GM06990 (cell line): Measurements from ENCODE around the gene C16orf87.

Source experiments
- DNase-seq: peaks from one replicate; pipeline ENCODE4 v3.0.0-alpha.2; 2011; ENCODE audit not compliant: insufficient read length; ENCODE audit errors: extremely low read depth
- H3K27me3 ChIP-seq: replicated peaks from 2 replicates; pipeline ENCODE4 v1.6.0; 2011; ENCODE audit warnings: low read length; ENCODE audit not compliant: control insufficient read depth, insufficient read depth
- H3K36me3 ChIP-seq: 2 replicates; pipeline ENCODE4 v1.5.1; 2011; ENCODE audit warnings: low read length; ENCODE audit not compliant: control insufficient read depth, insufficient read depth
- H3K4me3 ChIP-seq: replicated peaks from 2 replicates; pipeline ENCODE4 v1.5.1; 2011; ENCODE audit warnings: low read depth, mild to moderate bottlenecking, control low read depth, low read length
- TF ChIP-seq, protein P1 (sequence below): IDR thresholded peaks from 2 replicates; pipeline ENCODE4 v1.5.1; 2011; ENCODE audit warnings: low read length, control low read depth, mild to moderate bottlenecking, inconsistent platforms; ENCODE audit not compliant: insufficient read depth, poor library complexity, severe bottlenecking

C16orf87 gene

DNA sequence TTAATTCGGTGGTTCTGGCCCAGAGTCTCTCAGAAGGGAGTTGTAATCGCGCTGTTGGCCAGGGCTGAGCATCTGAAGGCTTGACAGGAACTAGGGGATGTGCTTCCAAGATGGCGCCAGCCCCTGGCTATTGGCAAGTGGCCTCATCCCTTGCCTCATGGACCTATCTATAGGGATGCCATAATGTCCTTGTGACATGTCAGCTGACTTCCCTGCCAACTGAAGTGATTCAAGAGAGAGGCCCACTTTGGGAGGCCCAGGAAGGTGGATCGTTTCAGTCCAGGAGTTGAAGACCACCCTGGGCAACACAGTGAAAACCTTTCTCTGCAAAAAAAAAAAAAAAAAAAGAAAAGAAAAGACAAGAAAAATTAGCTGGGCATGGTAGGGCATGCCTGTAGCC is 15.0 kb upstream of the C16orf87 start:
- H3K4me3 ChIP-seq = no peak overlapping the region
- DNase-seq = no peak
- no peaks in the 10 kb centered on the region for H3K27me3 ChIP-seq
- TF ChIP-seq, protein P1, sequence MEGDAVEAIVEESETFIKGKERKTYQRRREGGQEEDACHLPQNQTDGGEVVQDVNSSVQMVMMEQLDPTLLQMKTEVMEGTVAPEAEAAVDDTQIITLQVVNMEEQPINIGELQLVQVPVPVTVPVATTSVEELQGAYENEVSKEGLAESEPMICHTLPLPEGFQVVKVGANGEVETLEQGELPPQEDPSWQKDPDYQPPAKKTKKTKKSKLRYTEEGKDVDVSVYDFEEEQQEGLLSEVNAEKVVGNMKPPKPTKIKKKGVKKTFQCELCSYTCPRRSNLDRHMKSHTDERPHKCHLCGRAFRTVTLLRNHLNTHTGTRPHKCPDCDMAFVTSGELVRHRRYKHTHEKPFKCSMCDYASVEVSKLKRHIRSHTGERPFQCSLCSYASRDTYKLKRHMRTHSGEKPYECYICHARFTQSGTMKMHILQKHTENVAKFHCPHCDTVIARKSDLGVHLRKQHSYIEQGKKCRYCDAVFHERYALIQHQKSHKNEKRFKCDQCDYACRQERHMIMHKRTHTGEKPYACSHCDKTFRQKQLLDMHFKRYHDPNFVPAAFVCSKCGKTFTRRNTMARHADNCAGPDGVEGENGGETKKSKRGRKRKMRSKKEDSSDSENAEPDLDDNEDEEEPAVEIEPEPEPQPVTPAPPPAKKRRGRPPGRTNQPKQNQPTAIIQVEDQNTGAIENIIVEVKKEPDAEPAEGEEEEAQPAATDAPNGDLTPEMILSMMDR = no peak
- no peaks in the 10 kb centered on the region for H3K36me3 ChIP-seq

DNA sequence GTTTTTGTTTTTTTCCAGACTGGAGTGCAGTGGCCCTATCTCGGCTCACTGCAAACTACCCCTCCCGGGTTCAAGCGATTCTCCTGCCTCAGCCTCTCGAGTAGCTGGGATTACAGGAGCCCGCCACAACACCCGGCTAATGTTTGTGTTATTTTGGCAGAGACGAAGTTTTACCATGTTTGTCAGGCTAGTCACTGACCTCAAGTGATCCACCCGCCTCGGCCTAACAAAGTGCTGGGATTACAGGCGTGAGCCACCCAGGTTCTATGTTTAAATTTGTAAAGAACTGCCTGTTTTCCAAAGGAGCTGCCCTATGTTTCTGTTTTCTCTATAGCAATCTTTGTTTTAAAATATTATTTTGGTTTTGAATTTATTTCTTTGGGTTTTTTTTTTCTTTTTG is 13.8 kb upstream of the C16orf87 start:
- TF ChIP-seq, protein P1 = no peak
- DNase-seq = no peak

DNA sequence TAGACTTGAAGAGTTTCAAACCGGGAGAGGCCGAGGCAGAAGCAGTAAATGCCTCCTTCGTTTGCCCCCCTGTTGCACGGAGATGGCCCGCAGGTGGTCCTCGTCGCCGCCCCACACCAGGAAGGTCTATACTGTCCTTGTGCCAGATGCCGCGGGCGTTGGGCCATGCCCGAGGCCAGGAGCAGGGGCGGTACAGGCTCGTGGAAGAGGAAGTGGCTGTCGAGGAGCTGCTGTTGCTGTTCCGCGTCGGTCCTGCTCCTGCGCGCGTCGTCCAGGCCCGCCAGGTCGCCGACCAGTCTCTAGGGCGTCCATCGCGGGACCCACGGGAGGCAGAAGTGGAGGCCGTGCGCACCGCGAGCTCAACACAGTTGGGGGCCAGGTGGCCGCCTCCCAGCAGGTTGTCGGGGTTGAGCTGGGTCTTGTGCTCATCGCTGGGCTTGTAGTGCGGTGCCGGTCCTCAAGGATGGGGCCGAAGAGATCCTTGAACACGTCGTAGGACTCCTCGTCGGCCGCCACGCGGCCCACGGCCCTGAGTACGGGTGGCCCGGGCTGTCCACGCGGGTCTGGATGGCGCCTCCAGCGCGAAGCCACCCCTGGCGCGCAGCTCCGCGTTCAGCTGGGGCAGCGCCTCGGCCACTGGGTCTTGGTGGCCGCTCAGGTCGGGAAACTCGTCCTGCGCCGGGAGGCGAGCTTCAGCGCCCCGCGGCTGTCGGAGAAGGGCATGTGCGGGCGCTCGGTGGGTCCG is 13.1 kb upstream of the C16orf87 start:
- H3K4me3 ChIP-seq = no peak overlapping the region
- H3K36me3 ChIP-seq = no peaks in the 10 kb centered on the region
- TF ChIP-seq, protein P1 = no peak
- no peak for DNase-seq
- no peaks in the 10 kb centered on the region for H3K27me3 ChIP-seq

More for the DNA sequence above, 13.8 kb upstream of the C16orf87 start:
- H3K4me3 ChIP-seq = no peak overlapping the region
- no peaks in the 10 kb centered on the region for H3K27me3 ChIP-seq
- no peaks in the 10 kb centered on the region for H3K36me3 ChIP-seq

DNA sequence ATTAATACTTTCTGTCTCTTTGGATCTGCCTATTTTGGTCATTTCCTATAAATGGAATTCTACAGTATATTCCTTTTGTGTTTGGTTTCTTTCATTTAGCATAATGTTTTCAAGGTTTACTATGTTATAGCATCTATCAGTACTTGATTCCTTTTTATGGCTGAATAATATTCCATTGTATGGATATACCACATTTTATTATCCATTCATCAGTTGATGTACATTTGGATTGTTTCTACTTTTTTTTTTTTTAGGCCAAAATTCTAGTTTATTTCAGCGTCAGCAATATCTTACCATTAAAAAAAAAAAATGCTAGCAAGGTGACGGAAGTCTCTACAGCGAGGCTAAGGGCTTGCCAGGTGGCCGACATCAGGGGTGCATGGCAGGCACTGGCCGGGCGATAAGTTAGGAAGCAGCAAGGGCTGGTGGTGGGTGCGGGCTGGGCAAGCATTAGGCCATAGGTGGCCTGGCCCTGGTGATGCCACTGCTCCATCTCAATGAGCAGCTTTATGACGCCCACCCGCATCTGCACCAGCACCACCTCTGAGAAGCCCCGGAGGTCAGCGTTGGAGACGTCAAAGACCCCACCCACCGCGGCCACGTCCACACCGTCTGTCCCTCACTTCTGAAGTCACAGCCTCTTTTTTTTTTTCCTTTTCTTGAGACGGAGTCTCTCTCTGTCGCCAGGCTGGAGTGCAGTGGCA is 11.4 kb upstream of the C16orf87 start:
- DNase-seq = no peak
- no peaks in the 10 kb centered on the region for H3K36me3 ChIP-seq
- no peak overlapping the region for H3K4me3 ChIP-seq
- TF ChIP-seq, protein P1 = no peak
- H3K27me3 ChIP-seq = no peaks in the 10 kb centered on the region

DNA sequence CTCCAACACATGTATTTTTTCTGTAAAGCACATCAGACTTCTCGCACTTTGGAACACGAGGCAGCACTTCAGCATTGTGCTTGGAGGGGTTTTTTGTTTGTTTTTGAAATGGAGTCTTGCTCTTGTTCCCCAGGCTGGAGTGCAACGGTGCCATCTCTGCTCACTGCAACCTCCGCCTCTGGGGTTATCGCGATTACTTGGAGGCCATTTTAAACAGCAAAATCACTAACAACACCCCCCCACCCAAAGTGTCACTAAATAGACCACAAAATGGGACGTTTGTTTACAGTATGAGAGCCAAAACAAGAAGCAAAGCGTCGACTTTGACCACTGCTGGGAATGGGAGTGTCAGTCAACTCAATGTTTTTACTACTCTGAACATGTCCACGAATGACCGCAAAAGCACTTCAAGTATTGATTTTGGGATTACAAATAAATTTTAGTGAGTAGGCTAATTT is 9.0 kb upstream of the C16orf87 start:
- Histone ChIP-seq H3K4me3 (no peak overlapping the region), H3K27me3 (no peaks in the 10 kb centered on the region), H3K36me3 (no peaks in the 10 kb centered on the region)
- no peak for DNase-seq
- TF ChIP-seq, protein P1 = no peak
